Posterior vena cava (tissue), 2 donors: ENCODE measurements around the gene SCN2B. TPM values are rescaled to one million over a fixed set of nuclear protein-coding genes. Genes with fewer than 3 reads are reported as not detected.

ENCODE experiments used
- DNase-seq: peaks from one replicate; pipeline ENCODE4 v3.0.0-alpha.2; 2020; ENCODE audit warnings: low spot score
- intact Hi-C, 2 donors: fragments of 100-400 bp; cut with DNase I; formaldehyde crosslinking; loops; one replicate each; pipeline versions ENCODE4 v1.14.1 to v1.14.2; 2022 to 2023
- total RNA-seq, 2 donors: library from RNA; stranded (reverse); fragmentation: NEBNext Ultra II Directional; extraction: Animal tissue kit (Norgen Biotek cat#: 25700); gene quantifications; one replicate each; pipeline ENCODE4 v1.2.1, GENCODE V29; 2021
- donor health status: DM: yes; HTN: yes; CAD: no.
- donor health status: DM: yes; HTN: yes; CAD: no.

SCN2B gene
- total RNA-seq, 2 donors from 2014 or later, result 0.14 to 1.4 TPM

GRCh38 chr11:118124929-118125535, 51.4 kb downstream of the SCN2B start:
- no peak for DNase-seq
- intact Hi-C loops, result no loop called here

DNA sequence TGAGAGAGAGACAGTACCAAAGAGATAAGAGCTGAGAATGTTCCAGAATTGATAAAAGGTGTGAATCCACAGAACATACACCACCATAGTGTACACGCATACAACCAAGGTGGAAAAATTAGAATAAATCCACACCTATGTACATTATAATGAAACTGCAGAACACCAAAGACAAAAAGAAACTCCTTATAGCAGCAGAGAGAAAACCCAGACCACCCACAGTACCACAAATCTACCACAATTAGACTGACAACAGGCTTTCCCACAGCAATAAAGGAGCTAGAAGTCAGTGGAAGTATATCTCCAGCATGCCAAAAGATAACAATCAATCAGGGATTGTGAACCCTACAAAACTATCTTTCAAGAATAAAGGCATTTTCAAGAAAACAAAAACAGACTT, 55.6 kb downstream of the SCN2B start:
- no peak for DNase-seq
- intact Hi-C loops, result no loop called here

DNA sequence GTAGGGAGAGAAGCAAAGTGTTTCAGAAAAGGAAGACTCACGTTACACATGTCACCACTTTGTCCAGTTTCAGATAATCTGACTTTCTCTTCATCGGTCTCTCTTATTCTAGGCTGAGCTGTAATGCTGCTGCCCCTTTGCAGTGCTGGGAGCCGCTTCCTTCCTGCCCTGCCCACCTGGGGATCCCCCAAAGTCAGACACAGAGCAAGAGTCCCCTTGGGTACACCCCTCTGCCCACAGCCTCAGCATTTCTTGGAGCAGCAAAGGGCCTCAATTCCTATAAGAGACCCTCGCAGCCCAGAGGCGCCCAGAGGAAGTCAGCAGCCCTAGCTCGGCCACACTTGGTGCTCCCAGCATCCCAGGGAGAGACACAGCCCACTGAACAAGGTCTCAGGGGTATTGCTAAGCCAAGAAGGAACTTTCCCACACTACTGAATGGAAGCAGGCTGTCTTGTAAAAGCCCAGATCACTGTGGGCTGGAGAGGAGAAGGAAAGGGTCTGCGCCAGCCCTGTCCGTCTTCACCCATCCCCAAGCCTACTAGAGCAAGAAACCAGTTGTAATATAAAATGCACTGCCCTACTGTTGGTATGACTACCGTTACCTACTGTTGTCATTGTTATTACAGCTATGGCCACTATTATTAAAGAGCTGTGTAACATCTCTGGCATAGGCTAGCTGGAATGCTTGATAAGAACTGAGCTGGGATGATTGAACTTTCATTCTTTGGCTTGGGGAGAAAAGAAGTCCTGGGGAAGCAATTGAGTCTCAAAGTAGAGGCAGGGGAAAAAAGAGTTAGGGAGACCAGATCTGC, 58.4 kb downstream of the SCN2B start:
- DNase-seq, result no peak
- intact Hi-C loops, result no loop called here

GRCh38 chr11:118115048-118115447, 61.4 kb downstream of the SCN2B start:
- DNase-seq, result no peak
- intact Hi-C loops, result no loop called here

DNA sequence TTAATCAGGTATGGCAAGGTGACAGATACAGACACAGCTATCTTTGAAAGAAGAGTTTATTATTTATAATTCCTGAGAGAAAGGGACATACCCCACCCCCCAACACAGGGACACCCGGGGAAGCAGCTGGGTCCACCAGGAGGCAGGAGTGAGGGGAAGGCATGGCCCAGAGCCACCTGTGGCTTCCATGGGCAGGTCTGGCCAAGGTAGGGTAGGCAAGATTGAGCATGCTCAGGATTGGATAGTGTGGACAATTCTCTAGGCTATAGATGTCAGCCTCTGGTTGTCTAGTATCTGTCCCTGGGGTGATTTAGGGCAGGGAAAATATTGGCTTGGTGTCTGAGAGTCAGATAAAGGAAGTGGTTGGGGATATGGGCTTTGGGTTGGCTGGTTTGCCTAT, 62.2 kb downstream of the SCN2B start:
- intact Hi-C loops, result no loop called here

DNA sequence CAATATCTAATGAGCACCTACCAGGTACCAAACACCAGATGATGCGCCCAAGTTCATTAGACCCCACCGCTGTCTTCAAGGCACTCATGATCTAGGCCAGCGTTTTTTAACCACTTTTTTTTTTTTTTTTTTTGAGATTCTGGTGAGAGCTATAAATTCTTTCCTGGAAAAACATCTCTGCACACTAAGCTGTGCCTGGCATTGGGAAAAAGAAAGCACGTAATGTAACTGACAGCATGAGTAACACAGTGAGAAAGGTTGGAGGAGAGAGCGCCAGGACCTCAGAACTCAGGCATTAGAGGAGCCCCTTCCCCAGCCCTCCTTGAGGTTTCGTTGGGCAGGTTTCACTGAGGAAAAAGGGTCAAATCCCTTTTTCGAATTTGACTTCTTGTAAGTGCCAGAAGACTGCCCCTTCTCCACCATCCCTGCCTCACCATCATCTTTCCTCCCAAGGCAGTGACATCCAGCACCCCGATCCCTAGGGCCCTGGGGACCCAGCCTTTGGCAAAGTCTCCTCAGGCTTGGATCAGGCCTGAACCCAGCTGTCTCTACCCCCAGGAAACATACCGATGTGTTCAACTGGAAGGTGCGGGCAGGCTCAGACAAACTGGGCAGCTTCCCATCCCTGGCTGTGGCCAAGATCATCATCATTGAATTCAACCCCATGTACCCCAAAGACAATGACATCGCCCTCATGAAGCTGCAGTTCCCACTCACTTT, 63.6 kb downstream of the SCN2B start:
- intact Hi-C loops, result no loop called here
- DNase-seq, result peak; percentile 62

More for the DNA sequence above, 62.2 kb downstream of the SCN2B start:
- DNase-seq, result no peak

Other genes starting within 250 kb of the SCN2B start
- under 1 TPM; 0.24 to 0.37 TPM for gene TMPRSS13, start 247.2 kb downstream of the SCN2B start, total RNA-seq
- gene IL10RA, start 190.2 kb downstream of the SCN2B start, total RNA-seq, result 10 to 100 TPM; 12.1 to 28.3 TPM
- not detected for gene TMPRSS4, start 99.6 kb downstream of the SCN2B start, total RNA-seq
- not detected for gene SMIM35, start 89.7 kb downstream of the SCN2B start, total RNA-seq
- 1 to 10 TPM; 3.5 to 9.8 TPM for gene SCN4B, start 23.8 kb downstream of the SCN2B start, total RNA-seq
- gene JAML, start 48.4 kb upstream of the SCN2B start, total RNA-seq, result 1 to 10 TPM; 3.8 to 7.0 TPM
- gene MPZL3, start 75.7 kb upstream of the SCN2B start, total RNA-seq, result 1 to 10 TPM in 1 of 2 donors, under 1 TPM in 1; 0.52 to 1.6 TPM
- gene MPZL2, start 87.7 kb upstream of the SCN2B start, total RNA-seq, result 10 to 100 TPM; 29.8 to 53.3 TPM
- gene CD3E, start 128.1 kb upstream of the SCN2B start, total RNA-seq, result 1 to 10 TPM; 1.3 to 1.8 TPM
- 1 to 10 TPM in 1 of 2 donors, not detected in 1; 1.2 TPM for gene CD3D, start 166.1 kb upstream of the SCN2B start, total RNA-seq
- gene CD3G, start 167.7 kb upstream of the SCN2B start, total RNA-seq, result 1 to 10 TPM in 1 of 2 donors, under 1 TPM in 1; 0.57 to 1.1 TPM
- gene UBE4A, start 183.0 kb upstream of the SCN2B start, total RNA-seq, result 10 to 100 TPM; 31.1 to 34.1 TPM
- gene ATP5MG, start 225.0 kb upstream of the SCN2B start, total RNA-seq, result 100 to 1,000 TPM; 121 to 146 TPM